Spleen (tissue), 7 donors: ENCODE measurements around the gene ASIC1.

Source experiments
- POLR2A ChIP-seq, 3 donors: fragments of 450-650 bp; IDR thresholded peaks; one replicate each; pipeline ENCODE4 v1.5.1; 2017; ENCODE audit warnings: antibody characterized with exemption in 3 of 3, mild to moderate bottlenecking in 1 of 3
- POLR2AphosphoS5 ChIP-seq, 3 donors: sonication (generic); formaldehyde crosslinking; IDR thresholded peaks; one replicate each; pipeline ENCODE4 v1.5.1; 2017; ENCODE audit warnings: antibody characterized with exemption in 3 of 3
- TF ChIP-seq, protein P1 (sequence below), 11 experiments: fragments of 200-600 bp in 7 of 11; fragments of 450-650 bp in 4 of 11; sonication (generic) in 4 of 11; IDR thresholded peaks in 8 of 11; conservative IDR thresholded peaks in 3 of 11; 1 replicate in 7 of 11; 2 replicates in 4 of 11; pipeline versions ENCODE4 v1.4.0 to v1.8.0; 2016 to 2021; ENCODE audit warnings: antibody characterized with exemption in 11 of 11, inconsistent platforms in 4 of 11, mild to moderate bottlenecking in 1 of 11
- donor health status: DM: no; HTN: no; CAD: no; lungs with moderate emphysema.
- donor health status: DM: no; HTN: no; CAD: no.
- donor health status: DM: no; HTN: no; CAD: no.

DNA sequence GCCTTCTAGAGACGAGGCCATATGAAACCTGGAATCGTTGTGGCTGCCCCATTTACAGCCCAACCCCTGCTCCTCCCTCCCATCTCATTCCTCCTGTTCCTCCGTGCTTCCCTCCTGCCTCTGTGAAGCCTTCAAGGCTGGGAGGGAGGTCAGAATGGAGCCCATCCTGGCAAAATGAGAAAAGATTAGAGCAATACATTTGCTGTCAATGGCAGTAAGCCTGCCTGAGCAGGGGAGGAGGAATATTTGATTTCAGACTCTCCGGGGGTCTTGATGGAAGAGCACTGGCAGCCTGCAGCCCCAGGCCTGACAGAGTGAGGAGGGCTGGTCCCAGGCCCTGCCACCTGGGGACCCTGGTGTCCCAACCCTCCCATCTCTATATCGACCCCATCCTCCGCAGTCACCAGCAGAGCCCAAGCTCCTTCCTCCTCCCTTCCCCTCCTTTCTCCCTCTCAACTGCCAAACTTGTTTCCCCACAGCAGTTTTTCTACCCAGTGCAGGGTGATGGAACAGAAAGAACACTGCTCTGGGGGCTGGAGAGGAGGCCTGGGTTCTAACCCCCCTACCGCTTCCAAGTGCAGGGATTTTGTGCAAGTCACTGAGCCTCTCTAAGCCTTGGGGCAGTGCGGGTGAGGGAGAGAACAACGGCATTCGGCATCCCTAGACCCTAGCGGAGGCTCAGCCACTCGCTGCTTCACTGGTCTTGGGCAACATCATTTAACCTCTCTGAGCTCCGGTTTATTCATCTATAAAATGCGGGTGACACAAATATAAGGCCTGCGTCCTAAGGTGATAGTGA lies 16.1 kb upstream of the ASIC1 start:
- TF ChIP-seq, protein P1, sequence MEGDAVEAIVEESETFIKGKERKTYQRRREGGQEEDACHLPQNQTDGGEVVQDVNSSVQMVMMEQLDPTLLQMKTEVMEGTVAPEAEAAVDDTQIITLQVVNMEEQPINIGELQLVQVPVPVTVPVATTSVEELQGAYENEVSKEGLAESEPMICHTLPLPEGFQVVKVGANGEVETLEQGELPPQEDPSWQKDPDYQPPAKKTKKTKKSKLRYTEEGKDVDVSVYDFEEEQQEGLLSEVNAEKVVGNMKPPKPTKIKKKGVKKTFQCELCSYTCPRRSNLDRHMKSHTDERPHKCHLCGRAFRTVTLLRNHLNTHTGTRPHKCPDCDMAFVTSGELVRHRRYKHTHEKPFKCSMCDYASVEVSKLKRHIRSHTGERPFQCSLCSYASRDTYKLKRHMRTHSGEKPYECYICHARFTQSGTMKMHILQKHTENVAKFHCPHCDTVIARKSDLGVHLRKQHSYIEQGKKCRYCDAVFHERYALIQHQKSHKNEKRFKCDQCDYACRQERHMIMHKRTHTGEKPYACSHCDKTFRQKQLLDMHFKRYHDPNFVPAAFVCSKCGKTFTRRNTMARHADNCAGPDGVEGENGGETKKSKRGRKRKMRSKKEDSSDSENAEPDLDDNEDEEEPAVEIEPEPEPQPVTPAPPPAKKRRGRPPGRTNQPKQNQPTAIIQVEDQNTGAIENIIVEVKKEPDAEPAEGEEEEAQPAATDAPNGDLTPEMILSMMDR (IDR thresholded peaks at IDR 0.05 in 8 of 11, conservative IDR thresholded peaks at IDR 0.05 in 3 of 11) = no peak
- no peak for TF ChIP-seq POLR2AphosphoS5 (IDR thresholded peaks at IDR 0.05)
- no peak for TF ChIP-seq POLR2A (IDR thresholded peaks at IDR 0.05)
